GM19397 (cell line): ENCODE results near the gene FANCM.

ENCODE experiments used
- ATAC-seq: cut with Tn5 transposase; IDR thresholded peaks from one replicate; pipeline ENCODE4 v1.9.1; 2021; ENCODE audit warnings: mild to moderate bottlenecking, moderate library complexity; ENCODE audit not compliant: unreplicated experiment

The FANCM gene

GRCh38 chr14:45222485-45223262, 86.9 kb downstream of the FANCM start:
- ATAC-seq, result peak; percentile 53

- ATAC-seq, result no peak
Measured at GRCh38 chr14:45227566-45227965, 91.8 kb downstream of the FANCM start.

GRCh38 chr14:45238988-45239387, 103.3 kb downstream of the FANCM start:
- ATAC-seq, result no peak

GRCh38 chr14:45242706-45243105, 107.0 kb downstream of the FANCM start:
- ATAC-seq, result no peak

GRCh38 chr14:45246151-45246550, 110.4 kb downstream of the FANCM start:
- ATAC-seq, result no peak

- no peak for ATAC-seq
Measured at GRCh38 chr14:45246691-45247090, 111.0 kb downstream of the FANCM start.

- no peak for ATAC-seq
Measured at GRCh38 chr14:45247427-45247826, 111.7 kb downstream of the FANCM start.

- ATAC-seq, result no peak
Measured at GRCh38 chr14:45249856-45250575, 114.3 kb downstream of the FANCM start.
